HG03135 (cell line): ENCODE data around the gene CDC42SE1.

Experiments used
- ATAC-seq: cut with Tn5 transposase; IDR thresholded peaks from one replicate; pipeline ENCODE4 v1.9.1; 2021; ENCODE audit warnings: mild to moderate bottlenecking, moderate library complexity; ENCODE audit not compliant: unreplicated experiment

Gene CDC42SE1

GRCh38 chr1:151009674-151010345 lies 49.6 kb downstream of the CDC42SE1 start:
- no peak for ATAC-seq

GRCh38 chr1:151009206-151009587 lies 50.2 kb downstream of the CDC42SE1 start:
- ATAC-seq = no peak

- ATAC-seq = peak; percentile 66
These were observed 50.9 kb downstream of the CDC42SE1 start, which contains the start of gene PRUNE1 for GRCh38 chr1:151008244-151009205. Gene PRUNE1, plus strand, starts transcription at chr1:151008449. Its CDS starts 184 bp downstream, at chr1:151008633.

GRCh38 chr1:151007853-151008243 lies 51.6 kb downstream of the CDC42SE1 start:
- no peak for ATAC-seq

- peak; percentile 45 for ATAC-seq
These were observed 52.9 kb downstream of the CDC42SE1 start, which contains the start of gene MINDY1 for GRCh38 chr1:151006327-151007052. Gene MINDY1, minus strand, starts transcription at chr1:151006902. Its CDS starts 4,285 bp downstream, at chr1:151002617.

- ATAC-seq = no peak
These were observed 53.6 kb downstream of the CDC42SE1 start for GRCh38 chr1:151005729-151006319.

GRCh38 chr1:151003180-151003579 lies 56.2 kb downstream of the CDC42SE1 start:
- no peak for ATAC-seq

GRCh38 chr1:151002611-151003010 lies 56.8 kb downstream of the CDC42SE1 start:
- no peak for ATAC-seq

GRCh38 chr1:151002051-151002450 lies 57.4 kb downstream of the CDC42SE1 start:
- ATAC-seq = no peak

- ATAC-seq = no peak
These were observed 57.8 kb downstream of the CDC42SE1 start for GRCh38 chr1:151001602-151002001.
